ENCODE measurements around the gene NF1.
"Not testable (repeated sequence)": the region's sequence is repeated elsewhere in the genome, so short reads cannot be mapped to it uniquely, and the experiment has no call there.

NF1 gene

GRCh38 chr17:31252741-31253140 lies 158.0 kb downstream of the NF1 start:
- no peak for DNase-seq (ENCODE audit: low read depth in 2 of 2)

GRCh38 chr17:31254654-31255053 lies 159.9 kb downstream of the NF1 start:
- no peak for DNase-seq (ENCODE audit: low read depth in 2 of 2)

- no peak for DNase-seq (ENCODE audit: low read depth in 2 of 2)
Measured at GRCh38 chr17:31256936-31257335, 162.2 kb downstream of the NF1 start.

- no peak for DNase-seq (ENCODE audit: low read depth in 2 of 2)
Measured at GRCh38 chr17:31260151-31260550, 165.4 kb downstream of the NF1 start.

- DNase-seq (ENCODE audit: low read depth in 2 of 2), result no peak
Measured at GRCh38 chr17:31261601-31262000, 166.8 kb downstream of the NF1 start.

GRCh38 chr17:31262923-31263322 lies 168.1 kb downstream of the NF1 start:
- DNase-seq (ENCODE audit: low read depth in 2 of 2), result not testable (repeated sequence)

- no peak for DNase-seq (ENCODE audit: low read depth in 2 of 2)
Measured at GRCh38 chr17:31266042-31266441, 171.3 kb downstream of the NF1 start.

GRCh38 chr17:31269036-31269577 lies 174.3 kb downstream of the NF1 start:
- no peak for DNase-seq (ENCODE audit: low read depth in 2 of 2)

GRCh38 chr17:31269578-31269983 lies 174.8 kb downstream of the NF1 start:
- DNase-seq (ENCODE audit: low read depth in 2 of 2), result no peak

GRCh38 chr17:31272236-31272635 lies 177.5 kb downstream of the NF1 start:
- no peak for DNase-seq (ENCODE audit: low read depth in 2 of 2)

GRCh38 chr17:31272803-31273202 lies 178.0 kb downstream of the NF1 start:
- no peak for DNase-seq (ENCODE audit: low read depth in 2 of 2)

GRCh38 chr17:31273516-31273915 lies 178.7 kb downstream of the NF1 start:
- DNase-seq (ENCODE audit: low read depth in 2 of 2), result no peak

GRCh38 chr17:31274252-31274651 lies 179.5 kb downstream of the NF1 start:
- no peak for DNase-seq (ENCODE audit: low read depth in 2 of 2)

- no peak for DNase-seq (ENCODE audit: low read depth in 2 of 2)
Measured at GRCh38 chr17:31275116-31275515, 180.3 kb downstream of the NF1 start.

GRCh38 chr17:31279401-31279800 lies 184.6 kb downstream of the NF1 start:
- DNase-seq (ENCODE audit: low read depth in 2 of 2), result no peak

GRCh38 chr17:31281061-31281460 lies 186.3 kb downstream of the NF1 start:
- no peak for DNase-seq (ENCODE audit: low read depth in 2 of 2)

- DNase-seq (ENCODE audit: low read depth in 2 of 2), result no peak
Measured at GRCh38 chr17:31283841-31284240, 189.1 kb downstream of the NF1 start.

- no peak for DNase-seq (ENCODE audit: low read depth in 2 of 2)
Measured at GRCh38 chr17:31286587-31286986, 191.8 kb downstream of the NF1 start.

- DNase-seq (ENCODE audit: low read depth in 2 of 2), result not testable (repeated sequence)
Measured at GRCh38 chr17:31287932-31288331, 193.2 kb downstream of the NF1 start.

- DNase-seq (ENCODE audit: low read depth in 2 of 2), result no peak
Measured at GRCh38 chr17:31289790-31290189, 195.0 kb downstream of the NF1 start.

GRCh38 chr17:31291820-31292219 lies 197.0 kb downstream of the NF1 start:
- DNase-seq (ENCODE audit: low read depth in 2 of 2), result no peak

- no peak for DNase-seq (ENCODE audit: low read depth in 2 of 2)
Measured at GRCh38 chr17:31293581-31293980, 198.8 kb downstream of the NF1 start.

- DNase-seq (ENCODE audit: low read depth in 2 of 2), result no peak
Measured at GRCh38 chr17:31294231-31294630, 199.5 kb downstream of the NF1 start.

- DNase-seq (ENCODE audit: low read depth in 2 of 2), result no peak
Measured at GRCh38 chr17:31294820-31295488, 200.2 kb downstream of the NF1 start.
